Measurements from ENCODE around the gene STAU1.

The STAU1 gene

GRCh38 chr20:49151436-49151835 lies 36.7 kb downstream of the STAU1 start:
- H3K4me3 ChIP-seq (ENCODE audit: control insufficient read depth, low read depth, low read length) = no peak overlapping the region
- DNase-seq (ENCODE audit: low read depth) = no peak
- TF ChIP-seq CTCF (IDR thresholded peaks at IDR 0.05; ENCODE audit: control insufficient read depth, insufficient read depth, low read depth, low read length, missing control alignments) = no peak

GRCh38 chr20:49149281-49150045 lies 38.7 kb downstream of the STAU1 start:
- no peak for TF ChIP-seq CTCF (IDR thresholded peaks at IDR 0.05; ENCODE audit: control insufficient read depth, insufficient read depth, low read depth, low read length, missing control alignments)
- H3K4me3 ChIP-seq (ENCODE audit: control insufficient read depth, low read depth, low read length) = no peak overlapping the region
- DNase-seq (ENCODE audit: low read depth) = no peak

- TF ChIP-seq CTCF (IDR thresholded peaks at IDR 0.05; ENCODE audit: control insufficient read depth, insufficient read depth, low read depth, low read length, missing control alignments) = no peak
- DNase-seq (ENCODE audit: low read depth) = no peak
- H3K4me3 ChIP-seq (ENCODE audit: control insufficient read depth, low read depth, low read length) = no peak overlapping the region
Observed at GRCh38 chr20:49148601-49149000, 39.5 kb downstream of the STAU1 start.

GRCh38 chr20:49147296-49147695 lies 40.8 kb downstream of the STAU1 start:
- no peak for TF ChIP-seq CTCF (IDR thresholded peaks at IDR 0.05; ENCODE audit: control insufficient read depth, insufficient read depth, low read depth, low read length, missing control alignments)
- DNase-seq (ENCODE audit: low read depth) = no peak

GRCh38 chr20:49146442-49147225 lies 41.5 kb downstream of the STAU1 start:
- TF ChIP-seq CTCF (IDR thresholded peaks at IDR 0.05; ENCODE audit: control insufficient read depth, insufficient read depth, low read depth, low read length, missing control alignments) = no peak
- no peak overlapping the region for H3K4me3 ChIP-seq (ENCODE audit: control insufficient read depth, low read depth, low read length)
- no peak for DNase-seq (ENCODE audit: low read depth)

More at GRCh38 chr20:49147296-49147695, 40.8 kb downstream of the STAU1 start:
- H3K4me3 ChIP-seq (ENCODE audit: control insufficient read depth, low read depth, low read length) = no peak overlapping the region

- no peak overlapping the region for H3K4me3 ChIP-seq (ENCODE audit: control insufficient read depth, low read depth, low read length)
- no peak for DNase-seq (ENCODE audit: low read depth)
- TF ChIP-seq CTCF (IDR thresholded peaks at IDR 0.05; ENCODE audit: control insufficient read depth, insufficient read depth, low read depth, low read length, missing control alignments) = no peak
Observed at GRCh38 chr20:49140834-49141233, 47.3 kb downstream of the STAU1 start.
